ENCODE data around the gene EPHB2. TPM values are rescaled to one million over a fixed set of nuclear protein-coding genes. Genes with fewer than 3 reads are reported as not detected.
A peak's percentile ranks its signal among the peaks of the same experiment; 100 is the strongest.

The EPHB2 gene
- total and polyA plus RNA-seq, 2 of the 4 experiments (the other 2 are of a cell fraction): 52.3 to 58.8 TPM

GRCh38 chr1:22807340-22807739 lies 96.7 kb downstream of the EPHB2 start:
- DNase-seq (no peak), ATAC-seq (ENCODE audit: low read depth) (no peak)
- intact Hi-C loops (cut with micrococcal nuclease) (no loop called here), in situ Hi-C loops (cut with MboI; ENCODE audit: low sequenced_read_pairs) (no loop called here), dilution Hi-C loops (cut with HindIII; ENCODE audit: low sequenced_read_pairs, unreplicated experiment) (no loop called here)
- H3K14ac ChIP-seq (replicated peaks; ENCODE audit: low read depth, low read length): 0 out of 2 replicates have a peak overlapping the region, but pooled peaks have one; percentile 25
- H2BK120ac ChIP-seq (ENCODE audit: low read depth, low read length): no peak overlapping the region
- H4K8ac ChIP-seq (ENCODE audit: low read depth in 2 of 2, low read length in 2 of 2): no peak overlapping the region
- H3K9ac ChIP-seq (ENCODE audit: low read depth, low read length): no peak overlapping the region
- peaks cover 11 to 55% of the 10 kb centered on the region in 2 experiments for H3K79me1 ChIP-seq (ENCODE audit: low read depth in 1 of 2, low read length in 2 of 2)
- H2AK9ac ChIP-seq (replicated peaks; ENCODE audit: low read depth, low read length, poor library complexity): no peak overlapping the region
- no peak overlapping the region for H3K18ac ChIP-seq (ENCODE audit: low read depth, low read length)
- no peaks in the 10 kb centered on the region for H3K9me3 ChIP-seq (ENCODE audit: control insufficient read depth, insufficient read depth, low read length)
- H3K4me1 ChIP-seq (ENCODE audit: control insufficient read depth, insufficient read depth, low read length): peaks cover 13% of the 10 kb centered on the region
- no peak overlapping the region for H3K4me2 ChIP-seq (ENCODE audit: low read depth, low read length)
- H3K4ac ChIP-seq (ENCODE audit: low read depth, low read length): peak overlapping the region; percentile 31; the same call in 1 of the 2 replicates
- no peak overlapping the region for H2BK20ac ChIP-seq (ENCODE audit: low read depth, low read length)
- TF ChIP-seq CHD1 (IDR thresholded peaks at IDR 0.05; ENCODE audit: low read depth, low read length) (no peak), CEBPB (IDR thresholded peaks at IDR 0.05; ENCODE audit: low read depth, low read length) (no peak), FOS (IDR thresholded peaks at IDR 0.05; ENCODE audit: low read depth, low read length) (no peak), SMC3 (IDR thresholded peaks at IDR 0.05; ENCODE audit: low read depth, low read length) (no peak)
- TF ChIP-seq, protein P1, sequence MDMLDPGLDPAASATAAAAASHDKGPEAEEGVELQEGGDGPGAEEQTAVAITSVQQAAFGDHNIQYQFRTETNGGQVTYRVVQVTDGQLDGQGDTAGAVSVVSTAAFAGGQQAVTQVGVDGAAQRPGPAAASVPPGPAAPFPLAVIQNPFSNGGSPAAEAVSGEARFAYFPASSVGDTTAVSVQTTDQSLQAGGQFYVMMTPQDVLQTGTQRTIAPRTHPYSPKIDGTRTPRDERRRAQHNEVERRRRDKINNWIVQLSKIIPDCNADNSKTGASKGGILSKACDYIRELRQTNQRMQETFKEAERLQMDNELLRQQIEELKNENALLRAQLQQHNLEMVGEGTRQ (IDR thresholded peaks at IDR 0.05; ENCODE audit: low read depth, low read length): no peak
- CTCF ChIA-PET: no interaction called here
- H3K23ac ChIP-seq (ENCODE audit: low read depth, low read length): no peak overlapping the region
- no peak overlapping the region for H4K5ac ChIP-seq (ENCODE audit: low read depth, low read length)
- 100% methylated on average over 3 of the region's 4 CpGs; no CpG with 5 or more reads in 1 of the 2 experiments for WGBS, 2 experiments (ENCODE audit: extremely low coverage in 2 of 2, insufficient read length in 1 of 2)
- no peak overlapping the region for H3K56ac ChIP-seq (ENCODE audit: extremely low read depth, insufficient read depth, low read length)
- no peak overlapping the region for H3K27ac ChIP-seq (ENCODE audit: insufficient read depth, low read length)
- H3K36me3 ChIP-seq (ENCODE audit: control insufficient read depth, insufficient read depth, low read length): no peaks in the 10 kb centered on the region; the same call in 1 of the 2 replicates
- peaks cover 31% of the 10 kb centered on the region for H4K20me1 ChIP-seq (ENCODE audit: insufficient read depth, low read length)
- no peak overlapping the region; the same call in 2 of the 3 replicates for H2BK15ac ChIP-seq (ENCODE audit: low read depth, low read length)
- H3K4me3 ChIP-seq (ENCODE audit: insufficient read depth, low read depth, low read length): no peak overlapping the region
- no TSS peak for BruUV-seq (replicated peaks)
- peak overlapping the region; percentile 70; the same call in 1 of the 2 replicates for H2AK5ac ChIP-seq (ENCODE audit: low read depth, low read length)
- H2BK5ac ChIP-seq (ENCODE audit: low read depth, low read length, poor library complexity, severe bottlenecking): no peak overlapping the region
- POLR2A ChIA-PET (ENCODE audit: unreplicated experiment): no interaction called here
- H4K91ac ChIP-seq (ENCODE audit: insufficient read depth, low read depth, low read length): peak overlapping the region; percentile 33; the same call in 1 of the 2 replicates
- no peak overlapping the region for H2AFZ ChIP-seq (replicated peaks; ENCODE audit: low read length, poor library complexity)
- peaks cover 33% of the 10 kb centered on the region for H3K9me1 ChIP-seq (ENCODE audit: insufficient read depth, low read length)
- H3K27me3 ChIP-seq (ENCODE audit: control insufficient read depth, insufficient read depth, low read length): no peaks in the 10 kb centered on the region

Measured in IMR-90 (cell line).